ENCODE results near the gene MAP1B.
"Not testable (repeated sequence)": the region's sequence is repeated elsewhere in the genome, so short reads cannot be mapped to it uniquely, and the experiment has no call there.

The MAP1B gene

GRCh38 chr5:72166070-72166979, 59.0 kb downstream of the MAP1B start:
- DNase-seq, result no peak

GRCh38 chr5:72167257-72167656, 60.0 kb downstream of the MAP1B start:
- no peak for DNase-seq

- DNase-seq, result no peak
Measured at GRCh38 chr5:72167804-72168203, 60.5 kb downstream of the MAP1B start.

- DNase-seq, result no peak
Measured at GRCh38 chr5:72170101-72170500, 62.8 kb downstream of the MAP1B start.

- not testable (repeated sequence) for DNase-seq
Measured at GRCh38 chr5:72171181-72171580, 63.9 kb downstream of the MAP1B start.

- no peak for DNase-seq
Measured at GRCh38 chr5:72171667-72172066, 64.4 kb downstream of the MAP1B start.

- no peak for DNase-seq
Measured at GRCh38 chr5:72172786-72173185, 65.5 kb downstream of the MAP1B start.

GRCh38 chr5:72177538-72177937, 70.3 kb downstream of the MAP1B start:
- no peak for DNase-seq

- DNase-seq, result no peak
Measured at GRCh38 chr5:72179028-72179815, 71.9 kb downstream of the MAP1B start.

- DNase-seq, result no peak
Measured at GRCh38 chr5:72179816-72180440, 72.7 kb downstream of the MAP1B start.

GRCh38 chr5:72180925-72181324, 73.7 kb downstream of the MAP1B start:
- no peak for DNase-seq

GRCh38 chr5:72182686-72183085, 75.4 kb downstream of the MAP1B start:
- DNase-seq, result no peak

GRCh38 chr5:72183101-72183520, 75.8 kb downstream of the MAP1B start:
- DNase-seq, result no peak

GRCh38 chr5:72184408-72184807, 77.1 kb downstream of the MAP1B start:
- DNase-seq, result no peak

- DNase-seq, result no peak
Measured at GRCh38 chr5:72185496-72186329, 78.4 kb downstream of the MAP1B start.

- DNase-seq, result no peak
Measured at GRCh38 chr5:72187388-72188075, 80.3 kb downstream of the MAP1B start.

GRCh38 chr5:72188166-72188565, 80.9 kb downstream of the MAP1B start:
- no peak for DNase-seq

- no peak for DNase-seq
Measured at GRCh38 chr5:72189146-72189545, 81.9 kb downstream of the MAP1B start.

- no peak for DNase-seq
Measured at GRCh38 chr5:72191404-72191803, 84.1 kb downstream of the MAP1B start.

GRCh38 chr5:72194846-72195245, 87.6 kb downstream of the MAP1B start:
- no peak for DNase-seq

GRCh38 chr5:72195581-72195980, 88.3 kb downstream of the MAP1B start:
- no peak for DNase-seq

GRCh38 chr5:72197393-72197792, 90.1 kb downstream of the MAP1B start:
- no peak for DNase-seq
